Islet precursor cell (in vitro differentiated cells): Measurements from ENCODE around the gene HADHA.

Source experiments
- DNase-seq: peaks from one replicate; pipeline ENCODE4 v3.0.0-alpha.2; 2018

HADHA gene

GRCh38 chr2:26173776-26174482 lies 70.5 kb downstream of the HADHA start:
- no peak for DNase-seq

- no peak for DNase-seq
Observed at GRCh38 chr2:26172871-26173775, 71.3 kb downstream of the HADHA start, which contains the start of gene GAREM2. TSS of gene GAREM2 (plus strand) at chr2:26173088. CDS start at chr2:26173221, 133 bp downstream.

DNA sequence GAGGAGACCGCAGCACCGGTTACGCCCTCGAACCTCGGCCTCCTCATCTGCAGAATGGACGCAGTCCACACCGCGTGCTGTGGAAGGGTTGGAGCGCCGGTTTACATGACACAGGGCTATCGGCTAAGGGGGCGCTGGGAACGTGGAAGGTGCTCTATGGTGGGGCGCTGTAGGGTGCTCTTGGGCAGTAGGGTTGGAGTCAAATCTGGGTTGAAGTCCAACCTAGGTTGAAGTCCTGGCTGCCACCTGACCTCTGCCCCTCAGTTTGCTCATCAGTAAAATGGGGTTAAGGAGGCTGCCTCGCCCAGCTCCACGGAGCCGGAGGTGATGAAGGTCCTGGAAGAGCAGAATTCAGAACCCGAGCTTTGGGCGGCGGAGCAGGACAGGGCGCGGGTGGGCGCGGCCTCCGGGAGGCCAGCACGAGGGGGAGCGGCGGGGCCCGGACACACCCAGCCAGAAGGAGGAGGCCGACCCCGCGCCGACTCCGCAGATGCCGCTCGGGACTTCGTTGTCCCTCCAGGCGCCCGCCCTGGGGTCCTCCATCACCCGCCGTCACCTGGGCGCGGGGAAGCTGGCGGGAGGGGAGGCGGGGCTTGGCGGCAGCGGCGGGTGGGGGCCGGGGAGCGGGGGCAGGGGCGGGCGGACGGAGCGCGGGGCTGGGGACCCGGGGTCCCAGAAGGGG lies 72.1 kb downstream of the HADHA start:
- peak; percentile 70 for DNase-seq

- DNase-seq = peak; percentile 53
Observed at GRCh38 chr2:26170795-26171194, 73.6 kb downstream of the HADHA start.

- DNase-seq = peak; percentile 32
Observed at GRCh38 chr2:26169681-26170414, 74.6 kb downstream of the HADHA start.

- peak; percentile 43 for DNase-seq
Observed at GRCh38 chr2:26169226-26169625, 75.2 kb downstream of the HADHA start.

DNA sequence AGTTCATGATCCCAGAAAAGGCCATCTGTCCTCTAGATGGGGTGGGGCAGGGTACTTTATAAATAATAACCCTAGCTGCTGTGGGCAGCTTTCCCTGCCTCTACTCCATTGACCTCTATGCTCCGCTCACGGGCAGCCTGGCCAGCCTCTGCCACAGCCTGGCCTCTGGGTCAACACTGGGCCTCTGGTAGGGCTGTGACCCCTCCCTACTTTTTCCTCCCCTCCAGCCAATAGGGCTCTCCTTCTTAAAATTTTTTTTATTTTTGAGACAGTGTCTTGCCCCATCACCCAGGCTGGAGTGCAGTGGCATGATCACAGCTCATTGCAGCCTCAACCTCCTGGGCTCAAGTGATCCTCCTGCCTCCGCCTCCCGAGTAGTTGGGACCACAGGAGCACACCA lies 75.6 kb downstream of the HADHA start:
- DNase-seq = peak; percentile 26

GRCh38 chr2:26166541-26166940 lies 77.9 kb downstream of the HADHA start:
- peak; percentile 46 for DNase-seq

GRCh38 chr2:26165403-26165802 lies 79.0 kb downstream of the HADHA start:
- DNase-seq = no peak

DNA sequence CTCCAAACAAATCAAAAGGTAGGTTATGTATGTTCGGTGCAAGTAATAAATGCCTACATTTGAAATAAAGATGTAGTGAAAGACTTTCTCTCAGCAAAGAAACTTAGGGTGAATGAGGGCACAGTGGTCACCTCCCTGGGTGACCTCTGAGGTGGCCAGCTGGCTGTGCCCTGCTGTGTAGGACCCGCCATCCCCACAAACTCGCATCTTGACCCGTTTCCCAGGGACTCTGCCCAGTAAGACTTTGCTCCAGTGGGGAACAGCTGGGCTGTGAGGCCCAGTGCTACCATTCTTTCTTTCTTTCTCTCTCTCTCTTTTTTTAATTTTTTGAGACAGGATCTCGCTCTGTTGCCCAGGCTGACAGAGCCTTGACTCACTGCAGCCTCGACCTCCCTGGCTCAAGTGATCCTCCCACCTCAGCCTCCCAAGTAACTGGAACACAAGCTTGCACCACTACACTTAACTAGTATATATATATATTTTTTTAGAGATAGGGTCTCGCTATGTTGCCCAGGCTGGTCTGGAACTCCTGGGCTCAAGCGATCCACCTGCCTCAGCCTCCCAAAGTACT lies 79.7 kb downstream of the HADHA start:
- DNase-seq = no peak

DNA sequence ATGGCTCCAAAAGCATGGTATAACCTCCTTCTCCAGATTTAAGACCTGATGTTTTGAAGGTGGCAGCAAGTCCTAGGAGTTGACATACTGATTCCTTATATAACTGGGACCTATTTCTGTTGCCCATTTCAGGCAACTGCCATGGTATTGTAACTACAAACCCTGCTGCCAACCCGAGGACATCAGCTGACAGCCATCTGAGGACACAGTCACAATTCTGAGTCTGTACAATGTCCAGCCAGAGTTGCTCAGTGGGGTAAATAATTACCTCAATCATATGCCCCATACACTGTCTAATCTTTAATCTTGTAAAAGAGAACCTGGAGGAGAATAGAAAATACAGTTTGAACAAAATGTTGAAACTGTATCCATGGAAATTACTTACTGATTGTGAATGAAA lies 80.2 kb downstream of the HADHA start:
- no peak for DNase-seq

DNA sequence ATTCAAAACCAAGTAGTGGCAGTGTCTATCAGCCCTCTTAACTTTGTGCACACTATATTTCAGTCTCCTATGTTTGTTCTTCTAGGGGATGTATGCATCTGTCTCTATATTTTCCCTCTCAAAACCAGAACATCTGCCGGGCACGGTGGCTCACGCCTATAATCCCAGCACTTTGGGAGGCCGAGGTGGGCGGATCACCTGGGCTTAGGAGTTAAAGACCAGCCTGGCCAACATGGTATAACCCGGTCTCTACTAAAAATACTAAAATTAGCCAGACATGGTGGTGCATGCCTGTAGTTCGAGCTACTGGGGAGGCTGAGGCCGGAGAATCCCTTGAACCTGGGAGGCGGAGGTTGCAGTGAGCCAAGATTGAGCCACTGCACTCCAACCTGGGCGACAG lies 81.5 kb downstream of the HADHA start:
- DNase-seq = no peak

GRCh38 chr2:26161926-26162325 lies 82.5 kb downstream of the HADHA start:
- DNase-seq = peak; percentile 38

GRCh38 chr2:26157580-26157979 lies 86.9 kb downstream of the HADHA start:
- DNase-seq = no peak

DNA sequence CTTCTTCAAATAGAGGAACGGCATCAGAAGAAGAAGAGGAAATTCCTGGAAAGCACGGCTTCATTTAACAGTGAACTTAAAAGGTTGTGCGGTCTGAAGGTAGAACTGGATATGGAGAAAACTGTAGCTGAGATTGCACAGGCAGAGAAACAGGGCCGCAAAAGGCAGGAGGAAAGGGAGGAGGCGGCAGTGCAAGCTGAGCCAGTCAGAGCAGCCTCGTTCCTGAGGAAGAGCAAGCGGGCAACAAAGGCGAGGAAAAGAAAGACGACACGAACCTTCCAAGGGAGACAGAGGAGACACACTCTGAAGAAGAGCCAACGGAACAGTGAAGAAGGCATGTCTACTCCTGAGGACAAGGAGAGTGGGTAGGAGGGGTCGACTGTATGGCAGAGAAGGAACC lies 94.2 kb downstream of the HADHA start:
- no peak for DNase-seq

GRCh38 chr2:26148501-26148900 lies 95.9 kb downstream of the HADHA start:
- no peak for DNase-seq

DNA sequence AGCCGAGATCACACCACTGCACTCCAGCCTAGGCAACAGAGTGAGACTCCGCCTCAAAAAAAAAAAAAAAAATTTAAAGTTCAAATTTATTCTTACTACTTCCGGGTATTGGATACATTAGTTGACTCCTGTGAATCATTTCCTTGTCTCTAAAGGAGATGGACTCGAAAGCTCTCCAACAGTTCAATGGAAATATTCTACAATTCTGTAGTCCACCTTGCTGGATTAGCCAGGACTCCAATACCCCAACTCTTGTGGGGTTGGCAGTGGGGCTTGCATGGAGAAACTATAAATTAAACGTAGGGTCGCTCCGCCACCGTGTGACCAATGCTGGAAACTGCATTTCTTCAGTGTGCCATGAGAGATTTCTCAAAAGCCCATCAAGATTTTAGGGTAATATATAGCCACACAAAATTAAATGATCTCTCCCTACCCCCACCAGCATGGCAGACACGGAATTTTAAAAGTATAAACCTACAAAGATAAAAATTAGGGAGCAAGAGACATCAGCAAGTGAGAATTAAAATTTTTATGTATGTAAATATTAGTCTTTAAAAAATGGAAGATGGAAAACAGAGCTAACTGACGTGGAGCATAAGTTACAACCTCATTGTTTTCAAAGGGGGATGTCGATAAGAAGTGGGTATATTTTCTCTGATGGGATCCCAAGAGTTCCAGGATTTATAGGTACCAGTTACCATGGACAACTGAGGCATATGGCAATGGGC lies 99.3 kb downstream of the HADHA start:
- DNase-seq = peak; percentile 76

- DNase-seq = no peak
Observed at GRCh38 chr2:26144031-26144430, 100.4 kb downstream of the HADHA start.

- DNase-seq = no peak
Observed at GRCh38 chr2:26141145-26141769, 103.2 kb downstream of the HADHA start.
